ENCODE measurements around the gene STAMBPL1.
"Not testable (repeated sequence)": the region's sequence is repeated elsewhere in the genome, so short reads cannot be mapped to it uniquely, and the experiment has no call there.

Gene STAMBPL1

DNA sequence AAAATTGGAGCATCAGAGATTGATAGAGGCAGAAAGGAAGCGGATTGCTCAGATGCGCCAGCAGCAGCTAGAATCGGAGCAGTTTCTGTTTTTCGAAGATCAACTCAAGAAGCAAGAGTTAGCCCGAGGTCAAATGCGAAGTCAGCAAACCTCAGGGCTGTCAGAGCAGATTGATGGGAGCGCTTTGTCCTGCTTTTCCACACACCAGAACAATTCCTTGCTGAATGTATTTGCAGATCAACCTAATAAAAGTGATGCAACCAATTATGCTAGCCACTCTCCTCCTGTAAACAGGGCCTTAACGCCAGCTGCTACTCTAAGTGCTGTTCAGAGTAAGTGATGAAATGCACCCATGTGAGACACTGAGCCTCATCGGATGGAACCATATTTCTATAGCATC, 33.1 kb downstream of the STAMBPL1 start:
- DNase-seq, result no peak
- in situ Hi-C loops (cut with MboI; ENCODE audit: low pct_unique_long_range_greater_than_20kb, low sequenced_read_pairs), result no loop called here

DNA sequence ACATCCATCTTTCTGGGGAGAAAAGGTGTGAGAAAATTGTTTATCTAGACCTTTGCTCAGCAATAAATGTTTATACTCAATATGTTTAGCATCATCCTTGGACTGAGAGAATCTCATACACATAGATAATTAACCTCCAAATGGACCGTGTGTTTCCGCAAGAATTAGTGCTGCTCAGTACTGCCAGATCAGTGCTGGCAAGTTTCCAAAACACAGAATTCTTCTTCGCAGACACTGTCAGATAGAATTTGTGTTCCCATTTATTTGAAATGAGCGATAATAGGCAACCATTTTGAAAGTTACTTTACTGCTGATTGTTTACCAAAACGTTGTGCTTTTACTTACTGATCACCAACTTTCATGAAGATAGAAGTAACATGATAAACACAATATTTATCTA, 33.7 kb downstream of the STAMBPL1 start:
- DNase-seq, result no peak
- in situ Hi-C loops (cut with MboI; ENCODE audit: low pct_unique_long_range_greater_than_20kb, low sequenced_read_pairs), result no loop called here

DNA sequence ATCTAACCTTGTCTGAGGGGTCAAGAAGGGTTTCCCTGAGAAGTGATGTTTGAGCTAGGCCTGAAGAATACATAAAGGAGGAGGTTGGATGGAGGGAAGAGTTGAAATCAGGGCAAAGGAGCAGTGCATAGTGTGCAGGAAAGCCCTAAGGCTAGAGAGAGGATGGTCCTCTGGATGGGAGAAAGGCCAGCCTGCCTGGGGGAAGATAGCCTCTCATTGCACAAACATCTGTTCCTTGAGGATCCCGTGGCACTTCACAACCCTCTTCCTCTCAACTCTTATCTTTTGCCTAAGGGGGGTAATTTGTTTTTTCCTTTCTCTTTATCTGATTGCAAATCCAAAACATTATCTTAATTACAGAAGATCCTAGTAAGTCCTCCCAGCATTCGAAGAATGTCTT, 35.7 kb downstream of the STAMBPL1 start:
- in situ Hi-C loops (cut with MboI; ENCODE audit: low pct_unique_long_range_greater_than_20kb, low sequenced_read_pairs), result no loop called here
- DNase-seq, result no peak

DNA sequence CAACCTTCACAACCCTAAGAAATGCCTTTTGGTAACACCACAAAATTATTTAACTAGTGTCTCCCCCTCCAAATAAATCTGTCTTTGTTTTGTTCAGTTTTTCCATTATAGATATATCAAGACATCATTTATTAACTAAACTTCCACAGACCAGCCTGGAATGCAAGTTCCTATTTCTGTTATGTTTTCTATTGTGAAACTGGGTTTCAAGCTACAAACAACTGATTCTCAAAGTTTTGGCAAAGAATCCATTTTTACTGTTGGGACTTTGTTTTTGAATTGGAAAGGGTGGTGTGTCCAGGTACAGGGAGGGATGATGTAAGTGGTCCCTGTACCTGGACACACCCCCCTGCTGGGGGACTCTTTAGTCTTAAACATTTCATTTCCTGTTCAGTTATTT, 36.2 kb downstream of the STAMBPL1 start:
- in situ Hi-C loops (cut with MboI; ENCODE audit: low pct_unique_long_range_greater_than_20kb, low sequenced_read_pairs), result no loop called here
- DNase-seq, result no peak

DNA sequence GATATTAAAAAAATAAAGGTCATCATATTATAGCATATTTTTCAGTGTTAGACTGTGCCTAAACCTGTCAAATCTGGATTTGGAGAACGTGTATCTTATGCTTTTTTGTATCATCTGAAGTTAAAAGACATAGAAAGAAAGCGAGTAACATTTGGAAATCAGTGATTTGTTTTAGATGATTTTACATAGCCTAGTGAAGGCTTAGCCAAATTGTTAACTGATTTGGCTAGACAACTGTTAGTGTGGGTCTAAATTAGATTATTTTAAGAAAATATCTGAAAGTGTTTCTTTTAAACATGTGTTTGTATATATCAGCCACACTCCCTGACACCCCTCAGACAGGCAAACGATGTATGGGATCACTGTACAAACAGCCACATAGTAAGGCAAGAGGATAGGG, 36.9 kb downstream of the STAMBPL1 start:
- in situ Hi-C loops (cut with MboI; ENCODE audit: low pct_unique_long_range_greater_than_20kb, low sequenced_read_pairs), result no loop called here

DNA sequence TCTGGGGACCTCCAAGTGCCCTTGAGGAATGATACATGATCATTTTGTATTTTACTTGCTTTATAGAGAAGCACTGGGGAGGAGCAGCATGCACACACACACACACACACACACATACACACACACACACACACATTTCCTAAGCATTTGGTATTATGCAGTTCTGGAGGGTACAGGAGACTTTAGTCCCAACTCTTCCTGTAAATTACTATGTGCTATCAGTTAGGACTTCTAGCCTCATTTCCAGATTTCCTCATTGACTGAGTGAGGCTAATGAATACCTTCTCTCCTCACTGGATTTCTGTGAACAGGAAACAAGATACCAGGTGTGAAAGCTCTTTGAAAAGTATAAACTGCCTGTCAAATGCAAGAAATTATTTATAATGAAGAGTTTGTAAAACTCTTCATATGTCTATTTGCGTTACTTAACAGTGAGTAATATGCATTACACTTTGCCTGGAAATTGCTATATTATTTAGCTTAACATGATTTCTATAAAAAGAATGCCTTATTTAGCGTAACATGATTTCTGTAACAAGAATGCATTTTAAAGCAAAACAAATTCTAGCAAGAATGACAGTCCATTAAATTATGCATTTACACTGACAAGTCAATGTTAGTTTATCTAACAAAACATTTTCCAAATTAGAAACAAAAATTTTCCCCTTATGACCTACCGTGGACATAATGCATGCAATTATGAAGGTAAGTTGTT, 38.3 kb downstream of the STAMBPL1 start:
- in situ Hi-C loops (cut with MboI; ENCODE audit: low pct_unique_long_range_greater_than_20kb, low sequenced_read_pairs), result no loop called here

More for the DNA sequence above, 36.9 kb downstream of the STAMBPL1 start:
- DNase-seq, result no peak

DNA sequence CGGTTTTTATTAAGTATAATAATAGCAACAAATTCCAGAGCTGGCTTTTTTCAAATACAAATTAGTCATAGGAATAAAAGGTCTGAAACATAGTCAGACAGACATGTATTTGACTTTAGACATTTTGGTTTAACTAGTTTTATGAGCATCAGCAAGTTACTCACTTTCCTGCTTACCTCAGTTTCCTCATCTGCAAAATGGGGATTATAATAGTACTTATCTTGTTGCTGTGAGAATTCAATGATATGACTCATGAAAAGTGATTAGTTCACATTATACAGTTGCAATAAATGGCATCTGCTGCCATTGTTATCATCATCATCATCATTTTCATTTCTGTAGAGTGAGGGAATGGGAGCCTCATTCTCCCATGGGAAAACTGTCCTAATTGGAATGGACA, 39.0 kb downstream of the STAMBPL1 start:
- DNase-seq, result no peak
- in situ Hi-C loops (cut with MboI; ENCODE audit: low pct_unique_long_range_greater_than_20kb, low sequenced_read_pairs), result no loop called here

More for the DNA sequence above, 38.3 kb downstream of the STAMBPL1 start:
- no peak for DNase-seq

DNA sequence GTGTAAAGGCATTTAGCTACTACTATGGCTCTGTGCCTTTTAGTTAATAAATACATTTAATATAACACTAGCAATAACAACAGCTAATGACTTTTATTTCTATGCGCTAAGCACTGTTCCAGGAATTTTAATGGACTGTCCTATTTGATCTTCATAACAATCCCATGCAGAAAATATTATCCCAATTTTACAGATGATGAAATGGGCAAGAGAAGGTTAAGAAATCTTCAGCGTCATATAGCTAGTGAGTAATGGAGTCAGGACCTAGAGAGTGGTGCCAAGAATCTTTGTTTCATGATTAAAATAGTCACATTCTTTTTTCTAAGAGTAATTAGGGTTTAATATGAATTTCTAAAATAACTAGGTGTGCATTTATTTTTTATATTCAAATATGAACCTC, 40.2 kb downstream of the STAMBPL1 start:
- DNase-seq, result no peak
- in situ Hi-C loops (cut with MboI; ENCODE audit: low pct_unique_long_range_greater_than_20kb, low sequenced_read_pairs), result no loop called here

DNA sequence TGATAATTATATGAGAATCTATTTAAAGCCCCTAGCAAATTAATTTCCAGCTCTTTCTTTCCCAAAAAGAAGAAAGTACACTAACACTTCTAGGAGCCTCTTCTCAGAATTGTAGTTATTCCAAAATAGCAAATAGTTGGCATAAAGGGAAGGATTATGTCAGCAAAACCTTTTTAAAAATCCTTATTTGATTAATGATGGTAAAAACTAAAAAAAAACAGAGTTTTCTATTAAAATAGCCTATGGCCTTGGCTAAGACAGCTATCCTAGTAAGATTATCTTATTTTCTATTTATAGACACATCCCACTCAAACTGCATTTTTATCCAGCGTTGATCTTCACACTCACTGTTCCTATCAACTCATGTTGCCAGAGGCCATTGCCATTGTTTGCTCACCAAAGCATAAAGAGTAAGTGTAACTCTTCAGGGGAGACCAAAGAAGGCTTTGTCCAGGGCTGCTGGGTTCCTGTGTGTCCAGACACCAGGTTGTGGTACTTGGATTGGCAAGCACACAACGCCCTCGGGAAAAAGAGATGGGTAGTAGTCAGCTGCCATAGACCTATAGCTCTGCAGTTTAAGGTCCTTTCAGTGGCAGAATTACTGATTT, 41.0 kb downstream of the STAMBPL1 start:
- DNase-seq, result no peak
- in situ Hi-C loops (cut with MboI; ENCODE audit: low pct_unique_long_range_greater_than_20kb, low sequenced_read_pairs), result no loop called here

DNA sequence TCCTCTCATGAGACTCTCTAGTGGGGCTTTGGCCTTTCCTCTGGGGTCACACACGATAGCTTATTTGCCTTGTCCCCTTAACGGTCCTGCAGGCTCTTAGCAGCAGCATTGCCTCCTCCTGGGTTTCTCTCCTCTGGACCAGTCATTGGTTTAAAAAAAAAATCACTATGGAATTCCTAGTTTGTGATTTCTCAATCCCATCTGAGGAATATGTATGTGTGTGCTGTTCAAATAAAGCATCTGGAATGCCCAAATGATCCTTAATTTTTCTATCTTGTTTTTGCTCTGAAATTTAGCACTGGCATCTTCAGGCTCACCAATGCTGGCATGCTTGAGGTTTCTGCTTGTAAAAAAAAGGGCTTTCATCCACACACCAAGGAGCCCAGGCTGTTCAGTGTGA, 42.0 kb downstream of the STAMBPL1 start:
- in situ Hi-C loops (cut with MboI; ENCODE audit: low pct_unique_long_range_greater_than_20kb, low sequenced_read_pairs), result no loop called here
- DNase-seq, result no peak

DNA sequence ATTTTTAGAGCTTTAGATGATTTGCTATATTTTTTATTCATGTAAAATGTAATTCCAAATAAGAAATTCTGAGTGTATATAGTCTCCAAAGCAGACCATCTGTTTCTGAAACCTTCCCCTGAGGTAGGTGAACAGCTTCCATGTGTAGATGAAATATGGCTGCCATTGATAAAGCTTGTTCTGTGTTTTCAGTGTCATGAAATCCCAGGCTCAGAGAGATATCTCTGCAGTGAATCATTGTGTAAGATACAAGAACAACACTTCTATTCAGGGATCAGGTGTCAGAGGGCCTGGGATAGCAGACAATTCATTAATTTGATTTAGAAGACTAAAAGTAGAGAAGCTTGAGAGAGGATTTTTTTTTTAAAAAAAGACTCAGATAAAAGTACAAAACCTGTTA, 43.5 kb downstream of the STAMBPL1 start:
- DNase-seq, result no peak
- in situ Hi-C loops (cut with MboI; ENCODE audit: low pct_unique_long_range_greater_than_20kb, low sequenced_read_pairs), result no loop called here

DNA sequence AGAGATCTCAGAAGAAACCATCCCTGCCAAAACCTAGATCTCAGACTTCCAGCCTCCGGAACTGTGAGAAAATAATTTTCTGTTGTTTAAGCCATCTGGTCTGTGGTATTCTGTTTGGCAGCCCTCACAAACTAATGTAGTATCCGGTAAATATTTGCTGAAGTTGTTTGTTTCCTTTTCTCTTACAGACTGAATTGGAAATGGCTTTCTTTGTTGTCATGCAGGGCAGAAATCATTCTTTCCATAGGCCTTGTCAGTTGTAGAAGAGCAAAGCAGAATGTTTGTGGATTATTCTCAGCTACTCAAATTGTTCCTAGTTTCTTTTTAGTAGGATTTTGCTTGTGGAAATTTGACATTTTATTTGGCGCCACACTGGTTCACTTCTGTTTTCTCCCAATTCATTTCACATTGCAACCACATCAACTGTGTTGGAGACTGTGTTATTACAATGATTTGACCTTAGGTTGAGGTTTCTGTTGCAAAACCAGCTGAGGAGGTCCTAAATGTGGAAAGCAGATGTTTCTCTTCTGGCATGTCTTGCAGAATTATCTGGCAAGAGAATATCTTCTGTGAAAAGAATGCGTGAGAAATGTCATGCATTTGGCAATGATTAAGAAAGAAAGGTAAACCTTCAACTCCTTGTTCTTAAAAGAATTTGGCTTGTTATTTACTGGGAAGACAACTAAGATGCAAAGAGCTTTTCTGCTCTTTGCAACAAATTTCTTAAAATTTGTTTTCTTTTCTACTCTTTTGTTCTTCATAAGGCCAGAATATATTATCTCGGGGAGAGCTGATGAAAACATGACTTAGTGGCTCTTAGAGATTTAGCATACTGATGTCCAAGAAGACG, 46.7 kb downstream of the STAMBPL1 start:
- no peak for DNase-seq
- in situ Hi-C loops (cut with MboI; ENCODE audit: low pct_unique_long_range_greater_than_20kb, low sequenced_read_pairs), result loop anchor here (25.0 kb wide), 1 partner anchor 286 kb away; the partner anchor contains the start of gene CH25H

DNA sequence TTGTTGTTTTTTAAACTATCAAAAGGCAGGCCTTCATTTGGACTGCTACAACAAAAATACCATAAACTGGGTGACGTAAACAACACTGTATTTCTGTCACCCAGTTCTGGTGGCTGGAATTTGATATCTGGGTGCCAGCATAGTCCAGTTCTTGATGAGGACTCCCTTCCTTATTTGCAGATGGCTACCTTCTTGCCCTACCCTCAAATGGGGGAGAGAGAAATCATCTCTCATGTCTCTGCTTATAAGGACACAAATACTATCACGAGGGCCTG, 47.3 kb downstream of the STAMBPL1 start:
- in situ Hi-C loops (cut with MboI; ENCODE audit: low pct_unique_long_range_greater_than_20kb, low sequenced_read_pairs), result loop anchor here (25.0 kb wide), 1 partner anchor 285 kb away; the partner anchor contains the start of gene CH25H
- DNase-seq, result no peak

DNA sequence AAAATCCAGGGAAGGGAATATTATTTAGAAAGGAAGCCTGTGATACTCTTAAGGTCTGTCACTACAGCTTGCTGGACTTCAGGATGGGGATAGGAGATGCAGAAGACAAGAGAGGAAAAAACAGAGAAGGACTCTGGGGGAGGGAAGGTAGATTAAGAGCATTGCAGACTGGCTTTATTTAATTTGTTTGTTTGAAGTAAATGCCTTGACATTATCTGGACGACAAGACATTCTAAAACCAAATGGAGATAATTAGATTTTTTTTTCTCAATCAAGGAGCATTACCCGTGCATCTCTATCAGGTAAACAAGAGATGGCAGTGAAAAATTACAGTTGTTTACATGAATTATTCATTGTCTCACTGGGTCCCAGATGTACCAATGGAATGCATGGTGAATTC, 48.2 kb downstream of the STAMBPL1 start:
- DNase-seq, result no peak
- in situ Hi-C loops (cut with MboI; ENCODE audit: low pct_unique_long_range_greater_than_20kb, low sequenced_read_pairs), result loop anchor here (25.0 kb wide), 1 partner anchor 284 kb away; the partner anchor contains the start of gene CH25H

DNA sequence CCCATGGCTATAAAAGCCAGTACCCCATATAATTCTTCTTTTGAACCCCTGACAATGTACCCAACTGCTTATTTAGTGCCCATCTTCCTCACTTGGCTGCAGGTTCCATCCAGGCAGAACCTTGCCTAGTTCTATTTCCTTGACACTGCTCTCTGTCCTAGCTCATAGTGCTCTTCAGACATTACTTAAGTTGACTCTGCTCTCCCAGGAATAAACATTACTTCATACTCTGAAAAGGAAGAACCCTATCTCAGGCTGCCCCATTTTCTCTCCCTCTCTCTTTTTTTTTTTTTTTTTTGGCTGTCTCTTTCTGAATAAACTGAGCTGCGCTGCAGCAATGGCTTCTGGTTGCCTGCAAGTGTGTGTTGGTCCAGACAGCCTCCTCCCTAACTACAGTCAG, 51.5 kb downstream of the STAMBPL1 start:
- DNase-seq, result no peak
- in situ Hi-C loops (cut with MboI; ENCODE audit: low pct_unique_long_range_greater_than_20kb, low sequenced_read_pairs), result loop anchor here (25.0 kb wide), 1 partner anchor 281 kb away; the partner anchor contains the start of gene CH25H

DNA sequence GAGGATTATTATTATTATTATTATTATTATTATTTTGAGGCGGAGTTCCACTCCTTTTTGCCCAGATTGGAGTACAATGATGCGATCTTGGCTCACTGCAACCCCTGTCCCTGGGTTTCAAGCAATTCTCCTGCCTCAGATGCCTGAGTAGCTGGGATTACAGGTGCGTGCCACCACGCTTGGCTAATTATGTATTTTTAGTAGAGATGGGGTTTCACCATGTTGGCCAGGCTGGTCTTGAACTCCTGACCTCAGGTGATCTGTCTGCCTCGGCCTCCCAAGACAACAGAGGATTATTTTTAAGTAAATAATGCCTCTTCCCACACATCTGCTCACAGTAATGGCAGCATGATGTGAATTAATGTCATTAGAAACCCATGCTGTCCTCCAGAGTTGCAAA, 52.0 kb downstream of the STAMBPL1 start:
- DNase-seq, result not testable (repeated sequence)
- in situ Hi-C loops (cut with MboI; ENCODE audit: low pct_unique_long_range_greater_than_20kb, low sequenced_read_pairs), result loop anchor here (25.0 kb wide), 1 partner anchor 280 kb away; the partner anchor contains the start of gene CH25H

DNA sequence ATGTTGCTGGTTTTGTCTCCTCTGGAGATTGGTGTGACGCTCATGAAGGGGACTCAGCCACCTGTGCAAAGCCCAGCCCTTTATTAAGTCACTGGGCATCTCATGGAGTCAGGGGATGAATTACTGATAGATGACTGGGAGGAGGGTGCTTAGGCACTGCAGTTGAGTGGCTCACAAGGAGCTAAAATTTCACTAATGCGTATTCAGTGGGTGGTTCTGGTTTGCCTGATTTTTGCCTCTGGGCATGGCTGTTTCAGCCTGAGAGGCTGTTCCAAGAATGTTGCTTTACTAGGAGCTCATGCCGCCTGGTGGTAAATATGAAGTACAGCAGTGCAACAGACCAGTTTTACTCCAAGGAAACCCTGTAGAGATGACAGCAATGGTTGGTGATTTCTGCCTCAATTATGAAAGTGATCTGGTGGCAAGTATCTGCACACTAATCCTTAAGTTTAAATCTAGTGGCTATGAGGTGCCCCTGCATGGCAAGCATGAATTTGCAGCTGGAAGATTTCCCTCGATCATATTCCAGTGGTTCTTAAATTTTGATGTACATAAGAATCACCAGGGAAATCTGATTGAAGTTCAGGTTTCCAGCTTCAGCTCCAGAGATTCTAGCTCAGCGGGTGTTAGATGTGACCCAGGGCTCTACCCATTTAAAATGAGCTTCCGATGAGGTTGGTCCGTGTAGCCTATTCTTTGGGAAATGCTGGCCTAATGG, 52.7 kb downstream of the STAMBPL1 start:
- in situ Hi-C loops (cut with MboI; ENCODE audit: low pct_unique_long_range_greater_than_20kb, low sequenced_read_pairs), result loop anchor here (25.0 kb wide), 1 partner anchor 280 kb away; the partner anchor contains the start of gene CH25H

DNA sequence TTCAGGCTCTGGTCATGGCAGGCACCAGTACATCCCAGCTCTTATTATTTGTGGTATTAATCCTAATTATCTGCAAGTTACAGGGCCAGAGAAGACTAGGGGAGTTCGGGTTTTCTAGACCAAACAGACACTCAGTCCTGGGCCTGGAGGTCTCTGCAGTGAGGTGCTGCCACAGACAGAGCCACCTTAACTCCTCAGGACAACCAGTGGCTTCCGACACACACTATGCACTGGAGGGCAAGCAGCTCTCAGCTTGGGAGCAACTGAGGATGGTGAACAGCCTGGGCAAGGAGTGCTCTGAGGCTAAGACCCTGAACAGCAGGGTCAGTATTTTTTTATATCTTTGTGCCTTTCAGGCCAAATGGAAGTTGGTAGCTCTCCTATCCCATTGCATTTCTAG, 53.5 kb downstream of the STAMBPL1 start:
- no peak for DNase-seq
- in situ Hi-C loops (cut with MboI; ENCODE audit: low pct_unique_long_range_greater_than_20kb, low sequenced_read_pairs), result loop anchor here (25.0 kb wide), 1 partner anchor 279 kb away; the partner anchor contains the start of gene CH25H

More for the DNA sequence above, 52.7 kb downstream of the STAMBPL1 start:
- peak; percentile 69 for DNase-seq
